ENCODE results near the gene FOXC1. TPM values are rescaled to one million over a fixed set of nuclear protein-coding genes. Genes with fewer than 3 reads are reported as not detected.
A peak's percentile ranks its signal among the peaks of the same experiment; 100 is the strongest.

The FOXC1 gene
- 1.7 TPM for polyA plus RNA-seq (ENCODE audit: insufficient read length)

DNA sequence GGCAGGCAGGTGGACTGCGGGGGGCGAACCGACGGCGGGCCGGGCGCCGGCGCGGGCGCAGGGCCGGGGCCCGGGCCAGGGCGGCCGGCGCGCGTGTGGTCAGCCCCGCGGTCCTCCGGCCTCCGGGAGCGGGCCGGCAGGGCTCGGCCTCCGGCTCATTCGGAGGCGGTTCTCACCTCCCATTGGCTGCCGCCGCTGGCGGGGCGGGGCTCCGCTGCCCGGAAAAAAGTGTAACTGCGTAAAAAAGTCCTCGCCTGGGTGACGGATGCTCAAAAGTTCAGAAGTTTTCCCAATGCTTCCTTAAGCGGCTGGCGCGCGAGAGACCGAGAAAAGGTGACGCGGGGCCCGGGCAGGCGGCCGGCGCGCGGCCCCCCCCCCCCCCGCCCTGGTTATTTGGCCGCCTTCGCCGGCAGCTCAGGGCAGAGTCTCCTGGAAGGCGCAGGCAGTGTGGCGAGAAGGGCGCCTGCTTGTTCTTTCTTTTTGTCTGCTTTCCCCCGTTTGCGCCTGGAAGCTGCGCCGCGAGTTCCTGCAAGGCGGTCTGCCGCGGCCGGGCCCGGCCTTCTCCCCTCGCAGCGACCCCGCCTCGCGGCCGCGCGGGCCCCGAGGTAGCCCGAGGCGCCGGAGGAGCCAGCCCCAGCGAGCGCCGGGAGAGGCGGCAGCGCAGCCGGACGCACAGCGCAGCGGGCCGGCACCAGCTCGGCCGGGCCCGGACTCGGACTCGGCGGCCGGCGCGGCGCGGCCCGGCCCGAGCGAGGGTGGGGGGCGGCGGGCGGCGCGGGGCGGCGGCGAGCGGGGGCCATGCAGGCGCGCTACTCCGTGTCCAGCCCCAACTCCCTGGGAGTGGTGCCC lies at the start of gene FOXC1:
TSS of gene FOXC1 (plus strand) at position 268 of the 849 bp plus-strand sequence. CDS start at position 799, 531 bp downstream.
- DNase-seq (ENCODE audit: low read depth), result peak; percentile 73

DNA sequence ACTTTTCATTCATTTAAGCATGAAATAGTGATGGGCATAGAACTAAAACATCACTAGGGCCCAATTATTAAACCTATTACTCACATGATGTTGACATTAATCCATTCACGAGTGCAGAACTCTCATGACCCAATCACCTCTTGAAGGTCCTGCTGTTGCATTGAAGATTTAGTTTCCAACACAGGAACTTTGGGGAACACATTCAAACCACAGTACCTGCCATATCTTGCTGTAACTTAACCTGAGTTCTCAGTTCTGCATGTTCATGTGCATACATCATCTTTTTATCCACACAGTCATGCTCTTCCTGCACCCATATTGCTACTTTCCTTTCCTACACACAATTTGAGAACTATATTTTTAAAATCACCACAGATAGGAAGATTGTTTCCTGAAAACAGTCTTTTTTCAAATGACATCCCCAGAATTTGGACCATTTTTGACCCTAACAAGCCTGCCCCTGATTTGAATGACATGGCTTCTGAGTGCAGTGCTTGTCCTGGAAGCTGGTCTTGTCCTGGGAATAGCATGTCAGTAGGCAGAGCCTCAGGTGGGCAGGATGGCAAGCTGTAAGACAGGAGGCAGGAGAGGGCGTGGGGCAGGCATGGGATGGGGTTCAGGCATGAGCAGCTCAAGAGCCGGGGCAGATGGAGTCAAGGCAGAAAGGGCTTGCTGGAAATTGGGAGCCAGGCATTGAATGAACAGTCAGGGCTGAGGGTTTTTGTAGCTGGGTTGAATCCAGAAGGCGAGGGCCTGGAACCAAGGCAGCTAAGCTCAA lies 49.2 kb upstream of the FOXC1 start:
- DNase-seq (ENCODE audit: low read depth), result no peak

DNA sequence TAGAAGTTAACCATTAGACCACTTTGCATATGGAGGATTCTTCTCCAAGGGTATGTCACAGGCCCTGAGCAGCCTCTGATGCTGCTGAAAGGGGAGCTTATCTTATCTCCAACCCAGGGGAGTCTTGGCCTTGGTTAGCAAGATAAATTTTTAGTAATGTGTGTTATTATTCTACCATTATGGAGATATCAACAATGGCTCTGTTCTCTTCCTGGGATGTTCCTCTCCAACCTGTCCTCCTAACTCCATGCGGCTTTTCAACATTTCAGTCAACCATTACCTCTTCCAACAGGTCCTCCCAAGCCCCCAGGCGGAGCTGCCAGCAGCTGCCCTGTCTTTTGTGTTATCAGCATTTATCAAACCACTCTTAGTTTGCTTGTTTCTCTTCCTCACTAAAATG lies 48.4 kb upstream of the FOXC1 start:
- no peak for DNase-seq (ENCODE audit: low read depth)

DNA sequence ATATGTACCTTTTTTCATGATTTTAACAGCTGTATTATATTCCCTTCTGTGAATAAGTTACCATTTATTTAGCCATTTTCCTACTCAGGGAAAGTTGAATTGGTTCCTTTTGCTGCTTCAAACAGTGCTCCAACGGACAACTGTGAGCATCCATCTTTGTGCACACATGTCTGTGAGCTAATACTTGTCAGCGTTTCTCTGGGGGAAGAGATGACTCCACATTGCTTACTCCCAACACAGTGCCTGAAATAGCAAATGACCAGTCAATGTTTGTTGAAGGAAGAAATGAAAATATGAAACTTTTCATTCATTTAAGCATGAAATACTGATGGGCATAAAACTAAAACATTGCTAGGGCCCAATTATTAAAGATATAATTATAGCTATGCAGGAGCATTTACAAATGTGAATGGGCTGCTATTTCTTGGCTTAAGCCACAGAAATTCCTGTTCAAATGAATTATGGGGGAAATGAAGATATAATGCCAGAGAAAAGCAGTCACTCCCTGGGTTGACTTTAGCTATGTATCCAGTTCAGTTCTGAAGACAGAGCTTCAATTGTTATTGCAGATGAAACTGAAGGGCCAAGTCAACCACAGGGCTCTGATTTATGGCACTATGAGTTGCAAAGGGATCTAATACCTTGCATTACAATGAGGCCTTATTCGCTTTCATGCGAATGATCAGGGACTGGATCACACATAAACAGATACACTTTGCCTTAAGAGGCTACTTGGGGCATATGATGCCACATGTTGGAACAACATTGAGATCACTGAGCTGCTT lies 47.4 kb upstream of the FOXC1 start:
- DNase-seq (ENCODE audit: low read depth), result no peak

DNA sequence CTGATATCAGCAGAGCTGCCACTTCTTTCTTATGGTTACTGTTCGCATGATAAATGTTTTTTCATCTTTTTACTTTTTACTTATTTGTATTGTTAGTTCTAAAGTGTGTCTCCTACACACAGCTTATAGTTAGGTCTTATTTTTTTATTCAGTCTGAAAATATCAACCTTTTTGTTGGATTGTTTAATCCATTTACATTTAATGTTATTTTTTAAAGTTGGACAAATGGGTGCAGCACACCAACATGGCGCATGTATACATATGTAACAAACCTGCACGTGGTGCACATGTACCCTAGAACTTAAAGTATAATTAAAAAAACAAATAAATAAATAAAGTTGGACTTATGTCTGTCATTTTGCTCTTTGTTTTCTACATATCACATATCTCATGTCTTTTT lies 40.3 kb upstream of the FOXC1 start:
- DNase-seq (ENCODE audit: low read depth), result no peak

DNA sequence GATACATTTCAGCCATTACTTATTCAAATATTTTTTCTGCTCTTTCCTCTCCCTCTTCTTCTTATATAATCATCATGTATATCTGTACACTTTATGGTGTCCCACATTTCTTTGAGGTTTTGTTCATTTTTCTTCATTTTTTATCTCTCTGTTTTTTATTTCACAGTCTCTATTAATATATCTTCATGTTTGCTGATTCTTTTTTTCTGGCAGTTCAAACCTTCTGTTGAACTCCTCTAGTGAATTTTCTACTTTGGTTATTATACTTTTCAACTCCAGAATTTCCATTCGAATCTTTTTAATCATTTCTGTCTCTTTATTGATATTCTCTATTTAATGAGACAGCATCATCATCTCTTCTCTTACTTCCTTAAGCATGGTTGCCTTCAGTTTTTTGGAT lies 38.9 kb upstream of the FOXC1 start:
- no peak for DNase-seq (ENCODE audit: low read depth)

DNA sequence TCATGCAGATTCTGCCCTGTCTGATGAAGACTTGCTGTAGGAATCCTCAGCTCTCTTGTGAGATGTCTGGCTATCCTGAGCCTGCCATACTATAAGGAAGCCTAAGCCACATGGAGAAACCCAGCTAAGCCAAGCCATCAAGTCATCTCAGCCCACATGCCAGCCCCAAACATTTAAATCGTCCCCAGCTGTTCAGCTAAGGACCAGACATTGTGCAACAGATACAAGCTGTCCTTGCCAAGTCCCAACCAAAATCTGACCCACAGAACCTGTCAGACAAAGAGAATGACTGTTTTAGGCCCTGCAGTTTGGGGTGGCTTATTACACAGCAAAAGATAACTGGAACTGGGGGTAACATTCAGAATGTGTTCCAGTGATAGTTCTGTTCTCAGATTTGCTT lies 36.8 kb upstream of the FOXC1 start:
- no peak for DNase-seq (ENCODE audit: low read depth)

DNA sequence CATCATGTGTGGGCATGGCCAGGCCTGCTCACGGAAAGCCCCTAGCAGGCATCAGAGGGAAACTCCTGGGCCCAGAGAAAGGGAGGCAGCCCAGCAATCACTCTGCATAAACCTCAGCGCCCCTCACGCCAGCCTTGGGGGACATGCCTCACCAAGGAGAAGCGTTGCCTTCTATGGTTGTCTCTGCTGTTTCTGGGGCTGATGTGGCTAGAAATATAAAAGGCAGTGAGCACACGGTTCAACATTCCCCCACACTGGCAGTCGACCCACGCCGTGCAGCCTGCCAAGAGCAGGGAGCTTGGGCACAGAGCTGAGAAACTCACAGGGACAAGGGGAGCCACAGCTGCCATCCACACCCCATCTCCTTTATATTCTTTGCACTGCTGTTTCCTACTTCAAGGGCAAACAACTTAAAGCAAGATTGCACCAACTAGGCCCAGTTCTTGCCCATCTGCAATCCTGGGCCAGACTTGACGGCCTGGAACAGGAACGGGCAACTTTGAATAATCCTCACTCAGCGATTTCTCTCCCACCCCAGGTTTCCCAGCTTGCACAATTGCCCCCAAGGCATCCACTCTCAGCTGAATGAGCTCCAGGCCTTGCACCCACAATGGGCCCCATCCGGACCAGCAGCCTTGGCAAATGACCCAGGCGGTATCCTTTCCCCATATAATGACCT lies 35.5 kb upstream of the FOXC1 start:
- no peak for DNase-seq (ENCODE audit: low read depth)

DNA sequence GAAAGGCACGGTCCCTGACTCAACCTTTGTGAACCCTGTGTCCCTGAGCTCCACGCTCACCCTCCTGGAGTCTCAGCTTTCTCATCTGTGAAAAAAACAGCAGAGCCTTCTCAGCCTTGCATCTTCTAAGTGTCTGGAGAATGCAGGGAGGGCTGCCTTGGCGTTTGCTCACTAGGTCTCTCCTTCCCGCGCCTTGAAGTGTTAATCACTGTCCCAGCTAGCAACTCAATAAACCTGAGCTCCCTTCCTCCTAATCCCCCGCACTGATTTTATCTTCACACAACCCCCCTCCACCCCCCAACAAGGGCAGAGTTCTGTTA lies 34.9 kb upstream of the FOXC1 start:
- no peak for DNase-seq (ENCODE audit: low read depth)

DNA sequence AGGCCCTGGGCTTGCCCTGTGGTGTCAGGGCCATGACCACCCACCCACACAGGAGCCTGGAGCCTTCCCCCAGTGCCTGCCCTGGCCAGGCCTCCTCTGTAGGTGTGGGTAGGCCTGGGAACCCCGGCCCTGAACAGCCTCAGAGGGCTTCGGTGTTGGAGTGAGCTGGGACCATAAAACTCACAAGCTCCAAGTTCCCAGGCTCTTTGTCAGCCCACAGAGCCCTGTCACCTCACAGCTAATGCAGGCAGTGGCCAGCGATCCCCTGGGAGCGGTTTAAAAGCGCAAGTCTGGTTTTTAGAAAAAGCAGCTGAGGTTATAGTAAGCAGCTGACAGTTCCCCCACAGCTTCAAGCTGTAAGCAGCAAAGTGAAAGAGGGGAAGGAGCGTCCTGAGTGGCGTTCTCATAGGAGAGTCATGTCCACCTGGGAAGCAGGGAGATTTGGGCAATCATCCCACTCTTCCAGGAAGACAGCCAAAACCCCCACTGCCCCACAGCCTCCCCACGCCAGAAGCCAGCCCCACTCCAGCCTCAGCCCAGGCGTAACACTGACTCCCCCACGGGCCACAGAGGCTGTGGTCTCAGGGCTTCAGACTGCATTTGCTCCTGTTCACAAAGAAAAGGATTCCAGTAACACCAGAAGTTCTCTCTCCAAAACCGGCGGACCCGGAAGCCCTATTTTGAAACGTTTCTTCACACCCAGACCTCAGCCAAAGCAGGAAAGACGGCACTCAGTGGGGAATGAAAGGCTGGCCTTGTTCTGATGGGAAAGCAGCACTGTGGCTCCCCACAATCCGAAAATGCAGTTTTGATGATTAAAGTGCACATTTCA lies 34.3 kb upstream of the FOXC1 start:
- peak; percentile 26 for DNase-seq (ENCODE audit: low read depth)

DNA sequence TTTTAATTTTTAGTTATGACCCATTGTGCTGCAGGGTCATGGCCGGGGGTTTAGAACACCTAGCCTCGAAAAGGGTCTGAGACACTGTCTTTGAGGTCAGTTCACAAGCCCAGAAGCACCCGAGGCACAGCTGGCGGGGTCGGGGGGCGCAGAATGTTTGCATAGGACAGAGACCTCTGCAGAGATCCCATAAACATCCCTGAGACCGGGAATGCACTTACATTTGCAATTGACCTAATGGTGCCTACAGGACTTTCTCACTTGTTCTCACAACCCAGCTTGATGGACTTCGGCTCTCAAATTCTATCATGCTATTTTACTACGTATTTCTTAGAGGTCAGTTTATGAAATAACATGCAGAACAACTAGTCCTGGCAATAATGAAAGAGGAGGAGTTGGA lies 33.5 kb upstream of the FOXC1 start:
- no peak for DNase-seq (ENCODE audit: low read depth)

DNA sequence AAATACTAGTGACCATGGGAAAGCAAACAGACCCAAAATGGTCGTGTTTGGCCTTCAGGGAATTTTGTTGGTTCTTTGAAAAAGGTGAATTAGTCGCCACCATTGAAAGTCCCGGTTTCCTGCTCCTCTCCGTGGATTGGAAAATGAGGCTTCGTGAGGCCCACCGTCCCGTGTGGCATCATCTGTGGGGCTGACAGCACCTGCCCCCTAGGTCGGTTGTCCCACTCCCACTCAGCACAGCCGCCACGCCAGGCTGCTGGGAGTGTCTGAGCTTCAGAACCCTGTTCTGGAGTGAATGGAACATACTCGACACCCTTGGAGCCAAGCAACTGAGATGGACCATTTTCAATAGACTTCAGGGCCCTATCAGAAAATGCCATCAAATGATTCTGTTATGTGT lies 33.0 kb upstream of the FOXC1 start:
- DNase-seq (ENCODE audit: low read depth), result no peak

DNA sequence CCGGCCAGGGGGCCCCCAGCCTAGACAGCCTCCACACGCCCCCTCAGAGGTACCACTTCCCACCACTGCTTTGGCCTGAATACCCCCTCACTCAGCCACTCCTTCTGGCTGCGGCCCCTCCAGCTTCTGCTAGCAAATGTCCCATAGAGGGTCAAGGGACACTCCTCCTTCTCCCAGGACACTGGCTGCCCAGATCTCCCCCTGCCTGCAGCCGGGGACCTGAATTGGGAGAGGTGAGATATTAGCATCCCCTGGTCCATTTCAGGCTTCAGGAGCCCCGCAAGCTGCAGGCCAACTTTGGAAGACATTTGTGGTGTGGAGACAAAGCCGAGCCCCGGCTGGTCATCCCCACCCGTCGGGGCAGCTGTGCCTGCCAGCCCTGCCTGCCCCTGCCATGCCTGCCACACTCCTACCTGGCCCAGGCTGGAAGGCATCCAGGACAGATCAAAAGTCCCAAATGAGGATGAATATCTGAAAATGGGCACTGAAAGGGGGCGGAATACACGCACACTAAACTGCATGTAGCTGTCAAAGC lies 32.5 kb upstream of the FOXC1 start:
- no peak for DNase-seq (ENCODE audit: low read depth)

DNA sequence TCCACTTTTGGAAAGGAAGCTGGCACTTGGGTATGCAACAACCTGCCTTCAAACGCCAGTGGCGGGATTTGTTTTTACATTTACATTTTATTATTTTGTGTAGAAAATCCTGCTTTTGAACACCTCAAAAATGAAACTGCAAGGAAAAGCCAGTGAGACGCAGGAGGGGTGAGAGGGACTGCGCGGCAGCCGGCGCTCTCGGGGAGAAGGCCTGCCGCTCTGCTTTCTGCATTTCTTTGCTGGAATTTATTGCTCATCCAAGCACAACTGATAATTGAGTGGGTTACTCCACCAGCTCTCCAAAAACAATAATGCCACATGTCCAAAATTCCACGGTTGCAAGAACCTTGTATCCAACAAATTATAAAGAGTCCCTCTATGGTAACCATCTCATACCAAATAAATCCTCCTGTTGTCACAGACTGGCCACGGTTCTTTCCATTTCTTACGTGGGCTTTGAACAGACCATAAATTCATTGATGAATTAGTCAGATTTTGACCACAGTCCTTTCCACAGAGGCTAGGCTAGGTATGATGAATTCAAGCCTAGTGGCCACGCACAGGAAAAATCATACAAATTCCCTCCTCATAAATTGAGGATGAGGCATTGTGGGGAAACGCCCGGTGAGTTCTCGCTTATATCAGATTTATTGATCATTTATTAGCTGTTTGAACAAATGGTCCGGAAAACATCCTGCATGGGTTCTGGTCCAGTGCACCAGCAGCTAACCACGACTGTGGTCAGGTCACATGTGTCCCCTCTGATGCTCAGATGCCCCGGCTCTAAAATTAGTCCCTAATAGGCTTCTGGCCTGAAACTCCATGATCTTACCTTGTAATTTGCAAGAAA lies 31.6 kb upstream of the FOXC1 start:
- no peak for DNase-seq (ENCODE audit: low read depth)

DNA sequence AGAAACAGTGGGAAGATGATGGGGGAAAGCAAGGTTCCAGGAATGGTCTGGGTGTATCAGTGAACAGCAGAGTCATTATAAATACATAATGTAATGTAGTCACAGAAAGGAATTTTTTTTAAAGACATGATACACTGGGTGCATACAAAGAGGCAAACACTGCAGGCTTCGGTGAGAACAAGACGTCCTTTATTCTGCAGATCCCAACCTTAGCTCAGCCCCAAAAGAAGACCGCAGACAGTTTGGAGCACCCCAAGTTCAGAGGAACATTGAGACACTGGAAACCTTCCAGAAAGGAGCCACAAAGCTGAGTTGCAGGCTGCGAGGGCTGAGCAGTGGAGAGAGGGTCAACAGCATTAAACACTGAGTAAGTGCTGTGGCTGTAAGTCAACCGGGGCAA lies 30.6 kb upstream of the FOXC1 start:
- DNase-seq (ENCODE audit: low read depth), result no peak

DNA sequence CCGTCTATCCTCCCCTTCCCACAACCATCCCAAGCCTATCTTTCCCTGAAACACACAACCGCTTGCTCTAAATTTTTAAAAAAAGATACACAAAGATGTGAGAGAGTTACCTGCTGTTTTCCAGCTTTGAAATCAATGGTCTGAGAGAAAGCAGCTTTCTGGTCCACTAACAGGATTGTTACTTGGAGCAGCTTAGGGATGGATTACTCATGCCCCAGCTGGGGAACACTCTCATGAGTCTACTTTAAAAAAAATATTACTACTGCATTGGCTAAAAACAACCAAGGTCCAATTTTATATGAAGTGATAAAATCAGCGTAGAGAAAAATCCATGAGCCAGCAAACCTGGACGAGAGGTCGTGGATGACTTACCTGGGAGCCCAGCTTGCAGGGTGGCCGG lies 29.6 kb upstream of the FOXC1 start:
- DNase-seq (ENCODE audit: low read depth), result no peak

DNA sequence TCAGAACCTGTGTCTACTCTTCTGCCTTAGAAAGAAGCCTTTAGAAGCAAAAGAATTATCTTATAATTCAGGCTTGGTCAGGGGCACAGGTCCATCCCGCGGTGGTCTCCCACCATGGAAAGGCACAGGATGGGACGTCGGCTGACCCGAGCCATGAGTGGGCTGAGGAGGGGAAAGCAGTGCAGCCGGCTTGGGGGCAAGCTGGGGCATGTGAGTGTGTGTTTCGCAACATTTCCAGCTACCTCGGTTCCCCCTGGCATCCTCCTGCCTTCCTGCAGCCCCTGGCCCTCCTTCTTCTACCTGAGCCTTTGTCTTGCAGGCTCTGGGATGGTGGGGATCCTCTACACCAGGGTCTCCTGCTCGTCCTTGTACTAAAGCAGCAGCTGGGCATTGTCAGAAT lies 29.1 kb upstream of the FOXC1 start:
- no peak for DNase-seq (ENCODE audit: low read depth)

DNA sequence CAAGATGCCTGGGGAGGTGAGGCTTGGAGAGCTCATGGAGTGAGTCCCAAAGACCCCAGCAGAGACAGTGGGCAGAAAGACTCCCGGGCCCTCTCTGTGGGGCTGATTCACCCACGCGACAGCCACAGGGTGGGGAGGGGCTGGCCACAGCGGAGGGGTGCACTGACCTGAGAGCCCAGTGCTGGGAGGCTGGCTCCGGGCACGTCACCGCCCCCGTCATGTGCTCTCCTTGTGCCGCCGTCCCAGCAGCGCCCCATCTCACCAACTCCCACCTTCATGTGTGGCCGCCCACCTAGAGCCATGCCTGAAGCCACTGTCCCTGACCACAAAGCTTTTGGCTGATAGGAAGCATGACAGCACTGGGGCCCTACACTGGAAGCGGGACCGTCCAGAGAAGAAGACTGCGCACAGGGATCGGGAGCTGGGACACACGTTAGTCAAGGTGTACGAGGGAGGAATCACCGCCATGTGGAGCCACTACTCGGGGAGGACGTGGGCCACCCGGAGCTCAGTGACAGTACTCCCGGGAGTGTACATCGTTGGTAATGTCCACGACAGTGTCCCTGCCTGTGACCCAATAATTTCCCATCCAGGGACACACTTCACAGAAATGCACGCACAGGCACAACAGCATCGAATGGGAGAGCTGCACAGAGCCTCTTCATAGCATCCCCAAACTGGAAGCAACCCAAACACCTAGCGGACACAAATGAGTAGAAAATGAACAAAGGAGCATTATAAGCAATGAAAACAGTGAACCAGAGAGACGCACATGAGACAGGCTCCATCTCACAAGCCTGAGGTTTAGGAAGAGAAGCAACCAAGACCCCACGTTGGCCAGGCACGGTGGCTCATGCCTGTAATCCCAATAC lies 28.4 kb upstream of the FOXC1 start:
- no peak for DNase-seq (ENCODE audit: low read depth)

DNA sequence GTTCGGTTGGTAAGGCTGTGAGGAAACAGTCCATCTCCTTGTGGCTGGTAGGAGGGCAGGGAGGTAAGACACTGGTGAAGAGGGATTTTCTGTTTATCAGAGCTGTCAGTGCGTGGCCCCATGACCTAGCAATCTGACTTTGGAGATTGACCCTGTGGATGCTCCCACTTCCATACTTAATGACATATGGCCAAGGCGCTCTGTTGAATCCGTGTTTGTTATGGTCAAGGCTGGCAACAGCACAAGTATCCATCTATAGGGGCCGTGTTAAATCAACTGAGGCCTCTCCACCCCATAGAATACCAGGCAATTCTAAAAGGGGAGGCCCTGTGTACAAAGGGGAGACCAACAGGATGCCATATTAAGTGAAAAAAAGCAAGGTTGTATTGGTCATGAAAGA lies 25.6 kb upstream of the FOXC1 start:
- no peak for DNase-seq (ENCODE audit: low read depth)
